Neural cell (in vitro differentiated cells): Measurements from ENCODE around the gene TRIM72. TPM values are rescaled to one million over a fixed set of nuclear protein-coding genes. Genes with fewer than 3 reads are reported as not detected.

ENCODE experiments used
- H2AFZ ChIP-seq: fragments of 200-600, 300-800 bp; sonication (generic), shearing (Covaris generic); 2 replicates; pipeline ENCODE4 v1.6.0; 2014; ENCODE audit warnings: low read depth, mild to moderate bottlenecking, antibody characterized with exemption, low read length, moderate library complexity
- H3F3A ChIP-seq: fragments of 200-600 bp; shearing (Covaris generic); 2 replicates; pipeline ENCODE4 v1.6.1; 2016; ENCODE audit warnings: mild to moderate bottlenecking, moderate library complexity, mixed read lengths, antibody characterized with exemption, low read length; ENCODE audit not compliant: insufficient read depth, poor library complexity, severe bottlenecking
- H3K27ac ChIP-seq: fragments of 200-600, 300-800 bp; sonication (generic), shearing (Covaris generic); 2 replicates; pipeline ENCODE4 v1.5.1; 2014; ENCODE audit warnings: mild to moderate bottlenecking, low read length, moderate library complexity
- H3K27me3 ChIP-seq: fragments of 300-800, 200-600 bp; sonication (generic), shearing (Covaris generic); 2 replicates; pipeline ENCODE4 v1.6.0; 2014; ENCODE audit warnings: mild to moderate bottlenecking, low read depth, low read length, moderate library complexity; ENCODE audit not compliant: insufficient read depth
- H3K36me3 ChIP-seq: fragments of 300-800, 200-600 bp; sonication (generic), shearing (Covaris generic); 2 replicates; pipeline ENCODE4 v1.5.1; 2014; ENCODE audit warnings: mild to moderate bottlenecking, antibody characterized with exemption, low read length, moderate library complexity; ENCODE audit not compliant: insufficient read depth
- H3K4me2 ChIP-seq: fragments of 300-800, 200-600 bp; sonication (generic), shearing (Covaris generic); 2 replicates; pipeline ENCODE4 v1.6.0; 2014; ENCODE audit warnings: mild to moderate bottlenecking, low read length
- H3K4me3 ChIP-seq: fragments of 300-800, 200-600 bp; sonication (generic), shearing (Covaris generic); 2 replicates; pipeline ENCODE4 v1.5.1; 2014; ENCODE audit warnings: mild to moderate bottlenecking, low read length, moderate library complexity
- H3K79me2 ChIP-seq: fragments of 200-600 bp; shearing (Covaris generic); replicated peaks from 2 replicates; pipeline ENCODE4 v1.6.0; 2014; ENCODE audit warnings: mild to moderate bottlenecking, low read length, moderate library complexity; ENCODE audit not compliant: insufficient read depth
- H3K9ac ChIP-seq: fragments of 300-800, 200-600 bp; sonication (generic), shearing (Covaris generic); 2 replicates; pipeline ENCODE4 v1.6.1; 2016; ENCODE audit warnings: mild to moderate bottlenecking, low read length, mixed read lengths
- H3K9me2 ChIP-seq: fragments of 200-600 bp; shearing (Covaris generic); 2 replicates; pipeline ENCODE4 v1.6.1; 2016; ENCODE audit warnings: mild to moderate bottlenecking, low read length, mixed read lengths; ENCODE audit not compliant: insufficient read depth
- H3K9me3 ChIP-seq: fragments of 200-600, 300-800 bp; sonication (generic), shearing (Covaris generic); 2 replicates; pipeline ENCODE4 v1.6.1; 2016; ENCODE audit warnings: mild to moderate bottlenecking, mixed run types, low read length, moderate library complexity, mixed read lengths
- H4K20me1 ChIP-seq: fragments of 200-600 bp; shearing (Covaris generic); 2 replicates; pipeline ENCODE4 v1.6.1; 2016; ENCODE audit warnings: mild to moderate bottlenecking, mixed run types; ENCODE audit not compliant: insufficient read depth
- EP300 ChIP-seq: fragments of 450-650 bp; conservative IDR thresholded peaks from 2 replicates; pipeline ENCODE4 v1.6.1; 2014; ENCODE audit warnings: antibody characterized with exemption, mild to moderate bottlenecking, moderate library complexity; ENCODE audit not compliant: poor library complexity, severe bottlenecking
- EZH2 ChIP-seq: fragments of 200-600, 300-800 bp; shearing (Covaris generic), sonication (generic); IDR thresholded peaks from 2 replicates; pipeline ENCODE4 v1.6.1; 2014; ENCODE audit warnings: antibody characterized with exemption, low read length, borderline replicate concordance, mild to moderate bottlenecking; ENCODE audit not compliant: insufficient read depth, poor library complexity, severe bottlenecking
- MXI1 ChIP-seq: fragments of 450-650 bp; conservative IDR thresholded peaks from 2 replicates; pipeline ENCODE4 v1.6.1; 2014; ENCODE audit warnings: antibody characterized with exemption, mild to moderate bottlenecking; ENCODE audit not compliant: poor library complexity, severe bottlenecking
- POLR2AphosphoS5 ChIP-seq: IDR thresholded peaks from 2 replicates; pipeline ENCODE4 v1.6.1; 2012
- RAD21 ChIP-seq: fragments of 450-650 bp; conservative IDR thresholded peaks from 2 replicates; pipeline ENCODE4 v1.6.1; 2014; ENCODE audit warnings: antibody characterized with exemption, mild to moderate bottlenecking, moderate library complexity
- SMC3 ChIP-seq: fragments of 450-650 bp; conservative IDR thresholded peaks from 2 replicates; pipeline ENCODE4 v1.6.1; 2014; ENCODE audit warnings: antibody characterized with exemption, mild to moderate bottlenecking, moderate library complexity; ENCODE audit not compliant: poor library complexity
- TAF1 ChIP-seq: IDR thresholded peaks from 2 replicates; pipeline ENCODE4 v1.6.1; 2012; ENCODE audit warnings: low read depth
- polyA plus RNA-seq: library from polyadenylated mRNA; depleted of rRNA; stranded (reverse); fragments of >200 nt; gene quantifications from 2 replicates; pipeline ENCODE4 v1.2.3, GENCODE V29; 2014
- TF ChIP-seq, protein P1 (sequence below): fragments of 450-650 bp; IDR thresholded peaks from 2 replicates; pipeline ENCODE4 v1.5.1; 2014; ENCODE audit warnings: antibody characterized with exemption, mild to moderate bottlenecking, moderate library complexity; ENCODE audit not compliant: poor library complexity, severe bottlenecking
- TF ChIP-seq, protein P2 (sequence below): IDR thresholded peaks from 2 replicates; pipeline ENCODE4 v1.6.1; 2012; ENCODE audit warnings: borderline replicate concordance

TRIM72 gene
- polyA plus RNA-seq, 1 donor from 2014 or later: 0.05 TPM

DNA sequence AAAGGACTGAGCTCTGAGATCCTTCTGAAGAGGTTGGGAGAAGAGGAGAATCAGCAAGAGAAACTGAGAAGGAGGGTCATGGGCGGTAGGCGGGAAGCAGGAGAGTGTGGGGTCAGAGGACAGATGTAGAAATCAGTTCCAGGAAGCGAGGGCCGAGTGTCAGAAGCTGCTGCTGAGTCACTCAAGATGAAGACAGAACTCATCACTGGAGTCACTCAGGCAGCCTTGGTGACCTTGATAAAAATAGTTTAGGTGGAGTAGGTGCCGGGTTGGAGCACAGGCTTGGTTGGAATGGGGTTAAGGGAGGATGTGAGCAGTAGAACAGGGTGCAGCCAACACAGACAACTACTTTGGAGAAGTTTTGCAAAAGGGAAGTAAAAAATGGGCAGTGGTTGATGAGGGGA lies 39.7 kb downstream of the TRIM72 start:
- no peak overlapping the region for H3K4me3 ChIP-seq
- no peaks in the 10 kb centered on the region for H3K9me3 ChIP-seq
- no peaks in the 10 kb centered on the region for H4K20me1 ChIP-seq
- no peak overlapping the region for H3K27ac ChIP-seq
- H3K79me2 ChIP-seq: no peaks in the 10 kb centered on the region
- no peaks in the 10 kb centered on the region for H3K9me2 ChIP-seq
- H3K27me3 ChIP-seq: no peaks in the 10 kb centered on the region
- TF ChIP-seq SMC3 (no peak), POLR2AphosphoS5 (no peak), RAD21 (no peak), MXI1 (no peak), EZH2 (no peak), EP300 (no peak)
- TF ChIP-seq, protein P1, sequence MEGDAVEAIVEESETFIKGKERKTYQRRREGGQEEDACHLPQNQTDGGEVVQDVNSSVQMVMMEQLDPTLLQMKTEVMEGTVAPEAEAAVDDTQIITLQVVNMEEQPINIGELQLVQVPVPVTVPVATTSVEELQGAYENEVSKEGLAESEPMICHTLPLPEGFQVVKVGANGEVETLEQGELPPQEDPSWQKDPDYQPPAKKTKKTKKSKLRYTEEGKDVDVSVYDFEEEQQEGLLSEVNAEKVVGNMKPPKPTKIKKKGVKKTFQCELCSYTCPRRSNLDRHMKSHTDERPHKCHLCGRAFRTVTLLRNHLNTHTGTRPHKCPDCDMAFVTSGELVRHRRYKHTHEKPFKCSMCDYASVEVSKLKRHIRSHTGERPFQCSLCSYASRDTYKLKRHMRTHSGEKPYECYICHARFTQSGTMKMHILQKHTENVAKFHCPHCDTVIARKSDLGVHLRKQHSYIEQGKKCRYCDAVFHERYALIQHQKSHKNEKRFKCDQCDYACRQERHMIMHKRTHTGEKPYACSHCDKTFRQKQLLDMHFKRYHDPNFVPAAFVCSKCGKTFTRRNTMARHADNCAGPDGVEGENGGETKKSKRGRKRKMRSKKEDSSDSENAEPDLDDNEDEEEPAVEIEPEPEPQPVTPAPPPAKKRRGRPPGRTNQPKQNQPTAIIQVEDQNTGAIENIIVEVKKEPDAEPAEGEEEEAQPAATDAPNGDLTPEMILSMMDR: no peak
- TF ChIP-seq, protein P2, sequence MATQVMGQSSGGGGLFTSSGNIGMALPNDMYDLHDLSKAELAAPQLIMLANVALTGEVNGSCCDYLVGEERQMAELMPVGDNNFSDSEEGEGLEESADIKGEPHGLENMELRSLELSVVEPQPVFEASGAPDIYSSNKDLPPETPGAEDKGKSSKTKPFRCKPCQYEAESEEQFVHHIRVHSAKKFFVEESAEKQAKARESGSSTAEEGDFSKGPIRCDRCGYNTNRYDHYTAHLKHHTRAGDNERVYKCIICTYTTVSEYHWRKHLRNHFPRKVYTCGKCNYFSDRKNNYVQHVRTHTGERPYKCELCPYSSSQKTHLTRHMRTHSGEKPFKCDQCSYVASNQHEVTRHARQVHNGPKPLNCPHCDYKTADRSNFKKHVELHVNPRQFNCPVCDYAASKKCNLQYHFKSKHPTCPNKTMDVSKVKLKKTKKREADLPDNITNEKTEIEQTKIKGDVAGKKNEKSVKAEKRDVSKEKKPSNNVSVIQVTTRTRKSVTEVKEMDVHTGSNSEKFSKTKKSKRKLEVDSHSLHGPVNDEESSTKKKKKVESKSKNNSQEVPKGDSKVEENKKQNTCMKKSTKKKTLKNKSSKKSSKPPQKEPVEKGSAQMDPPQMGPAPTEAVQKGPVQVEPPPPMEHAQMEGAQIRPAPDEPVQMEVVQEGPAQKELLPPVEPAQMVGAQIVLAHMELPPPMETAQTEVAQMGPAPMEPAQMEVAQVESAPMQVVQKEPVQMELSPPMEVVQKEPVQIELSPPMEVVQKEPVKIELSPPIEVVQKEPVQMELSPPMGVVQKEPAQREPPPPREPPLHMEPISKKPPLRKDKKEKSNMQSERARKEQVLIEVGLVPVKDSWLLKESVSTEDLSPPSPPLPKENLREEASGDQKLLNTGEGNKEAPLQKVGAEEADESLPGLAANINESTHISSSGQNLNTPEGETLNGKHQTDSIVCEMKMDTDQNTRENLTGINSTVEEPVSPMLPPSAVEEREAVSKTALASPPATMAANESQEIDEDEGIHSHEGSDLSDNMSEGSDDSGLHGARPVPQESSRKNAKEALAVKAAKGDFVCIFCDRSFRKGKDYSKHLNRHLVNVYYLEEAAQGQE: no peak
- no peaks in the 10 kb centered on the region for H3F3A ChIP-seq
- no peak overlapping the region for H3K9ac ChIP-seq
- no peak overlapping the region for H2AFZ ChIP-seq
- no peaks in the 10 kb centered on the region for H3K36me3 ChIP-seq
- H3K4me2 ChIP-seq: no peak overlapping the region

DNA sequence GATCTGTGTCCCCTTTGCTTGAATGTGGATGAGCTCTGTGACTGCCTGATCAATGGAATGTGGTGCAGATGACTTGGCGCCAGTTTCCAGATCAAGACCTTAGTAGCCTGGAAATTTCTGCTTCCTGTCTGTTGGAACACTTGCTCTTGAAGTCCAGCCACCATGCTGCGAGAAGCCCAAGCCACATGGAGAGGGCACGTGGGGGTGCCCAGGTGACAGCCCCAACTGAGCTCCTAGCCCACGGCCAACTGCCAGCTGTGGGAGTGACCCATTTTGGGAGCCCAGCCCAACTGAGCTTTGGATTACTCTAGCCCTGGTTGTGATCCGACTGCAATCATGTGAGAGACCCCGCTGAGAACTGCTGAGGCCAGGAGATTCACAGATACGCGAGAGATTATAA lies 42.5 kb downstream of the TRIM72 start:
- H3K27me3 ChIP-seq: no peaks in the 10 kb centered on the region
- no peaks in the 10 kb centered on the region for H3K9me2 ChIP-seq
- no peak overlapping the region for H3K4me2 ChIP-seq
- no peak for TF ChIP-seq RAD21
- no peak for TF ChIP-seq SMC3
- TF ChIP-seq EP300: no peak
- TF ChIP-seq MXI1: no peak
- no peak for TF ChIP-seq EZH2
- TF ChIP-seq, protein P2: no peak
- no peak for TF ChIP-seq TAF1
- TF ChIP-seq, protein P1: no peak
- TF ChIP-seq POLR2AphosphoS5: no peak
- no peak overlapping the region for H2AFZ ChIP-seq
- H3K27ac ChIP-seq: no peak overlapping the region
- no peak overlapping the region for H3K9ac ChIP-seq
- no peaks in the 10 kb centered on the region for H3K9me3 ChIP-seq
- no peak overlapping the region for H3K4me3 ChIP-seq
- no peaks in the 10 kb centered on the region for H3K79me2 ChIP-seq
- H3K36me3 ChIP-seq: no peaks in the 10 kb centered on the region
- H3F3A ChIP-seq: no peaks in the 10 kb centered on the region
- H4K20me1 ChIP-seq: no peaks in the 10 kb centered on the region
